Measurements from ENCODE around the gene PSTPIP1. TPM values are rescaled to one million over a fixed set of nuclear protein-coding genes. Genes with fewer than 3 reads are reported as not detected.
A peak's percentile ranks its signal among the peaks of the same experiment; 100 is the strongest.

Gene PSTPIP1
- total and polyA plus RNA-seq, 7 donors, result 2.1 to 14.3 (median 7.4) TPM

DNA sequence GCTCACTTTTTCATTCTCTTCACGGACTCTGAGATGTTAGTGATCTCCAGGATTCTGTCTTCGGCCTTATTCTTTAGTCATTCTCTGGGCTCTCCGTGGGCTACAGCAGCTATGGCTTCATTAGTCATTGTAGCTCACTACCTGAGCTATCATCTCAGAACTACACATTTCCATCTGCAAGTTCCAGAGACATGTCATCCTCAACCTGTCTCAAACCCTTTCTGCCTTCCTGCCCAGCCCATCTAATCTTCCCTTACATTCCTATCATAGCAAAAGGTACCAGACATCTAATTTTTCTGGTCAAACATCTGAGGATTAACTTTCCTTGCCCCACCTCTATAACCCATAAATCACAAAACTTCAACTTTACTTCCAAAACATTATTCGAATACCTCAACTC is 62.8 kb downstream of the PSTPIP1 start:
- H3K4me1 ChIP-seq, result peaks cover 0 to 75% (median 47%) of the 10 kb centered on the region in 4 donors
- no peak for DNase-seq
- no peak overlapping the region for H3K4me3 ChIP-seq
- WGBS, 2 donors, result 91 to 93% methylated on average over 4 of the region's 4 CpGs
- H3K27me3 ChIP-seq, result no peaks in the 10 kb centered on the region
- H3K9me3 ChIP-seq, result no peaks in the 10 kb centered on the region
- peaks cover 0 to 2% (median 0%) of the 10 kb centered on the region in 4 donors for H3K36me3 ChIP-seq
- TF ChIP-seq POLR2A (IDR thresholded peaks at IDR 0.05), result no peak
- TF ChIP-seq EP300 (IDR thresholded peaks at IDR 0.05), result no peak
- TF ChIP-seq POLR2AphosphoS5 (IDR thresholded peaks at IDR 0.05), result no peak
- no peak for TF ChIP-seq CTCF (IDR thresholded peaks at IDR 0.05)
- intact Hi-C loops (cut with DNase I), result no loop called here
- no peak overlapping the region for H3K27ac ChIP-seq

DNA sequence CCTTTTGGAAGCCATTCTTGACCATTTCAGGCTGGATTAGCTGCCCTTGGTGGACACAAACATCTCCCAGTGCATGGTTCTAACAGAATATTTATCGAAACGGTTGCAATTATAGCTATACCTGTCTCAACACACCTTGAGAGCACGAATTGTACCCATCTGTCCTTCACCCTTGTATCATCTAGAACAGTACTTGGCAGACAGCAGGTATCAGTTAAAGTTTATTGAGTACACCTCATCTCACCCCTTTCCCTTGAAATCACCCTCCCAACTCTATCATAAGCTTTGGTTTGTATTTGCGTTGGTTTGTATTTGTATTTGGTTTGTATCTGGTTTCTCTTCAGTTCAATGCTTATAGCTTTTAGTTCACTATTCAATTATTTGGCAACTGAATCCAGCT is 63.5 kb downstream of the PSTPIP1 start:
- peaks cover 0 to 75% (median 49%) of the 10 kb centered on the region in 4 donors for H3K4me1 ChIP-seq
- H3K27me3 ChIP-seq, result no peaks in the 10 kb centered on the region
- no peak overlapping the region for H3K4me3 ChIP-seq
- TF ChIP-seq POLR2A (IDR thresholded peaks at IDR 0.05) (no peak), POLR2AphosphoS5 (IDR thresholded peaks at IDR 0.05) (no peak), CTCF (IDR thresholded peaks at IDR 0.05) (no peak), EP300 (IDR thresholded peaks at IDR 0.05) (no peak)
- intact Hi-C loops (cut with DNase I), result no loop called here
- no peak overlapping the region for H3K27ac ChIP-seq
- DNase-seq, result no peak
- 68 to 91% methylated on average over 4 of the region's 4 CpGs for WGBS, 2 donors
- no peaks in the 10 kb centered on the region for H3K36me3 ChIP-seq
- H3K9me3 ChIP-seq, result no peaks in the 10 kb centered on the region

DNA sequence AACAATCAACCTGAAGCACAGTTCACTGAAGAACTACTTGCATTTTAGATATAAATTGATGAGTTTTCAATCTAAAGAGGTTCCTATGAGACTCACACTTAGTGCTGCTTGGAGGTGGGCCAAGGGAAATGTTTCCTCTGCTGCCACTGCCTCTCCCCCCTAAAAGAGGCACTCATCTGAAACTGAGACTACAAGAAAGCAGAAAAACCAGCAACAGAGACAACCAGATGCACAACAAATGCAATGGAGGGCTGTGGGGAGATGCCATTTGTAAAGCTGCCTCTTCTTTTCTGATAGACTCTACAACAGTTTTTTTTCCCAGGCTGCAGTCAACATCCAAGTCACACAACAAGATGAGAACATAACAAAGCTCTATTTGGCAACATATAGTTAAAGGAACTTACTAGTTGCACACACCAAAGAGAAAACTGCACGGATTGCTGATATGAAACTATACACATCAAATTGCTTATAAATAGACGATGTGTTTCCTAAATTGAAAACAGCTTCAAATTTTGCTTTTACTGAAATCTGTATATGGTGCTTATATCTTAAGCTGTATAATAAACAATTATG is 64.9 kb downstream of the PSTPIP1 start:
- Histone ChIP-seq H3K4me3 (no peak overlapping the region), H3K27ac (peak overlapping the region in 1 of 4 donors; percentile 63), H3K9me3 (no peaks in the 10 kb centered on the region), H3K36me3 (no peaks in the 10 kb centered on the region), H3K27me3 (no peaks in the 10 kb centered on the region), H3K4me1 (peaks cover 0 to 73% (median 53%) of the 10 kb centered on the region in 4 donors)
- no peak for TF ChIP-seq EP300 (IDR thresholded peaks at IDR 0.05)
- no peak for TF ChIP-seq POLR2A (IDR thresholded peaks at IDR 0.05)
- TF ChIP-seq CTCF (IDR thresholded peaks at IDR 0.05), result no peak
- TF ChIP-seq POLR2AphosphoS5 (IDR thresholded peaks at IDR 0.05), result no peak
- intact Hi-C loops (cut with DNase I), result loop anchor here (10.0 kb wide), 1 partner anchor 155 kb away; the partner anchor contains the start of gene SCAPER
- no peak for DNase-seq
- 23 to 38% methylated on average over 2 of the region's 2 CpGs for WGBS, 2 donors

GRCh38 chr15:77060546-77060945 is 65.6 kb downstream of the PSTPIP1 start:
- no peaks in the 10 kb centered on the region for H3K36me3 ChIP-seq
- H3K9me3 ChIP-seq, result no peaks in the 10 kb centered on the region
- H3K27ac ChIP-seq, result peak overlapping the region; percentile 30 to 63 (median 46)
- no peaks in the 10 kb centered on the region for H3K27me3 ChIP-seq
- intact Hi-C loops (cut with DNase I), result loop anchor here (10.0 kb wide), 1 partner anchor 156 kb away; the partner anchor contains the start of gene SCAPER
- H3K4me1 ChIP-seq, result peaks cover 0 to 70% (median 51%) of the 10 kb centered on the region in 4 donors
- no peak overlapping the region for H3K4me3 ChIP-seq
- TF ChIP-seq CTCF (IDR thresholded peaks at IDR 0.05) (no peak), EP300 (IDR thresholded peaks at IDR 0.05) (no peak), POLR2AphosphoS5 (IDR thresholded peaks at IDR 0.05) (no peak), POLR2A (IDR thresholded peaks at IDR 0.05) (no peak)
- no peak for DNase-seq

GRCh38 chr15:77063249-77063648 is 68.3 kb downstream of the PSTPIP1 start:
- Histone ChIP-seq H3K36me3 (no peaks in the 10 kb centered on the region), H3K27ac (no peak overlapping the region), H3K27me3 (no peaks in the 10 kb centered on the region), H3K4me1 (peaks cover 0 to 72% (median 54%) of the 10 kb centered on the region in 4 donors), H3K4me3 (no peak overlapping the region), H3K9me3 (no peaks in the 10 kb centered on the region)
- TF ChIP-seq POLR2A (IDR thresholded peaks at IDR 0.05) (no peak), CTCF (IDR thresholded peaks at IDR 0.05) (no peak), EP300 (IDR thresholded peaks at IDR 0.05) (no peak), POLR2AphosphoS5 (IDR thresholded peaks at IDR 0.05) (no peak)
- intact Hi-C loops (cut with DNase I), result loop anchor here (10.0 kb wide), 1 partner anchor 158 kb away; the partner anchor contains the start of gene SCAPER
- DNase-seq, result no peak

All from sigmoid colon (tissue), 7 donors.